ENCODE results near the gene DSP.
A peak's percentile ranks its signal among the peaks of the same experiment; 100 is the strongest.

Gene DSP

DNA sequence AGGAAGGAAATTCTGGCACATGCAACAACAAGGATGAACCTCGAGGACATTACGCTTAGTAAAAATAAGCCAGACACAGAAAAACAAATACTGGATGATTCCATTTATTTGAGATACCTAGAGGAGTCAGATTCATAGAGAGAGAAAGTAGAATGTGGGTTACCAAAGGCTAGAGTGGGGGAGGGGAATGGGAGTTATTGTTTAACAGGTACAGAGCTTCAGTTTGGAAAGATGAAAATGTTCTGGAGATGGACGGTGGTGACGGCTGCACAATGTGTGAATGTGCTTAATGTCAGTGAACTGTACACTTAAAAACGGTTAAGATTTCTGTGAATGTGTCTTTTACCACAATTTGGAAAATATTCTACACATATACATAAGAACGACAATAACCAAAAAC is 33.9 kb upstream of the DSP start:
- H3K27me3 ChIP-seq (ENCODE audit: control insufficient read depth in 2 of 2, insufficient read depth in 2 of 2, low read length in 2 of 2) = no peaks in the 10 kb centered on the region
- H3K27ac ChIP-seq (ENCODE audit: low read depth in 2 of 2, low read length in 2 of 2) = no peak overlapping the region
- no peak overlapping the region for H3K9ac ChIP-seq (ENCODE audit: low read depth in 1 of 2, low read length in 2 of 2)
- H3K9me3 ChIP-seq (ENCODE audit: control insufficient read depth in 2 of 2, low read length in 2 of 2) = no peaks in the 10 kb centered on the region
- no peaks in the 10 kb centered on the region for H3K36me3 ChIP-seq (ENCODE audit: control insufficient read depth in 2 of 2, insufficient read depth in 2 of 2, low read length in 2 of 2)
- peaks cover 11 to 14% of the 10 kb centered on the region in 2 donors for H3K4me1 ChIP-seq (ENCODE audit: control insufficient read depth in 2 of 2, insufficient read depth in 2 of 2, low read length in 2 of 2)
- H3K4me3 ChIP-seq (ENCODE audit: low read length in 2 of 2) = no peak overlapping the region

GRCh38 chr6:7512320-7512719 is 29.2 kb upstream of the DSP start:
- no peak overlapping the region for H3K9ac ChIP-seq (ENCODE audit: low read depth in 1 of 2, low read length in 2 of 2)

DNA sequence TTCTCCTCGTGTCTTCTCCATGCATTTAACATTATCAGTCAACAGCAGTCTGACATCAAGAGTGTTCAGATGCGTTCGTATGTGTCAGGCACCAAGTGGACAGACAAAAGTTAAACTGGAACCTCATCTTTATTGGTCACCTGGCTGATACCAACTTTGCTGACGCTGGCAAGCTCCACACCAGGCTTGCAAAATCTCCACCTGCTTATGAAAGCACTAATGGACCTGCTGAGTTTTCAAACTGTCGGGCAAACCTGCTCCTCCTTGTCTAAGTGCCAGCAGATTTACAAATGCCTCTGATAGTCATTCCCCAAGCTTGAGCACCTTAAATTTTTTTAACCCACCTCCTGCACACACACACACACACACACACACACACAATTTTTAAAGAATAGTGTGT is 27.9 kb upstream of the DSP start:
- H3K9ac ChIP-seq (ENCODE audit: low read depth in 1 of 2, low read length in 2 of 2) = no peak overlapping the region
- H3K27me3 ChIP-seq (ENCODE audit: control insufficient read depth in 2 of 2, insufficient read depth in 2 of 2, low read length in 2 of 2) = no peaks in the 10 kb centered on the region
- no peaks in the 10 kb centered on the region for H3K9me3 ChIP-seq (ENCODE audit: control insufficient read depth in 2 of 2, low read length in 2 of 2)
- H3K36me3 ChIP-seq (ENCODE audit: control insufficient read depth in 2 of 2, insufficient read depth in 2 of 2, low read length in 2 of 2) = no peaks in the 10 kb centered on the region
- H3K4me3 ChIP-seq (ENCODE audit: low read length in 2 of 2) = no peak overlapping the region
- no peaks in the 10 kb centered on the region for H3K4me1 ChIP-seq (ENCODE audit: control insufficient read depth in 2 of 2, insufficient read depth in 2 of 2, low read length in 2 of 2)
- H3K27ac ChIP-seq (ENCODE audit: low read depth in 2 of 2, low read length in 2 of 2) = no peak overlapping the region

More at GRCh38 chr6:7512320-7512719, 29.2 kb upstream of the DSP start:
- Histone ChIP-seq H3K9me3 (ENCODE audit: control insufficient read depth in 2 of 2, low read length in 2 of 2) (no peaks in the 10 kb centered on the region), H3K27ac (ENCODE audit: low read depth in 2 of 2, low read length in 2 of 2) (no peak overlapping the region), H3K4me1 (ENCODE audit: control insufficient read depth in 2 of 2, insufficient read depth in 2 of 2, low read length in 2 of 2) (no peaks in the 10 kb centered on the region), H3K4me3 (ENCODE audit: low read length in 2 of 2) (no peak overlapping the region), H3K36me3 (ENCODE audit: control insufficient read depth in 2 of 2, insufficient read depth in 2 of 2, low read length in 2 of 2) (no peaks in the 10 kb centered on the region), H3K27me3 (ENCODE audit: control insufficient read depth in 2 of 2, insufficient read depth in 2 of 2, low read length in 2 of 2) (no peaks in the 10 kb centered on the region)

DNA sequence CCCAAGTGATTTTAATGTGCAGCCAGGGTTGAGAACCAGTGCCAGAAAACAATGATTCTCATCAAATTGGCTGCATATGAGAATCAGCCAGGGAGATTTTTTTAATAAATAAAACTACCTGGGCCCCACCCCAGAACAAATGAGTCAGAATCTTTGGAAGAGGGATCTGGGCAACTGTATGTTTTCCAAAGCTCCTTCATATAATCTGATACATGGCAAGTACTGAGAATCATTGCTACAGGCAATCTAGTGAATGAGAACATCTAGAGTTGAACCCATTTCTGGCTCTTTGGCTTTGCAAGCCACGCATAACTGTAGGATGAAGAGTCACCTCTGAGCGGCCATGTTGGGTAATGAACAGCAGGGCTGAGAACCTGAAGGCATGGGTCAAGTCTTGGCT is 26.1 kb upstream of the DSP start:
- H3K27me3 ChIP-seq (ENCODE audit: control insufficient read depth in 2 of 2, insufficient read depth in 2 of 2, low read length in 2 of 2) = no peaks in the 10 kb centered on the region
- H3K27ac ChIP-seq (ENCODE audit: low read depth in 2 of 2, low read length in 2 of 2) = no peak overlapping the region
- H3K4me3 ChIP-seq (ENCODE audit: low read length in 2 of 2) = no peak overlapping the region
- H3K4me1 ChIP-seq (ENCODE audit: control insufficient read depth in 2 of 2, insufficient read depth in 2 of 2, low read length in 2 of 2) = no peaks in the 10 kb centered on the region
- H3K9ac ChIP-seq (ENCODE audit: low read depth in 1 of 2, low read length in 2 of 2) = no peak overlapping the region
- no peaks in the 10 kb centered on the region for H3K36me3 ChIP-seq (ENCODE audit: control insufficient read depth in 2 of 2, insufficient read depth in 2 of 2, low read length in 2 of 2)
- no peaks in the 10 kb centered on the region for H3K9me3 ChIP-seq (ENCODE audit: control insufficient read depth in 2 of 2, low read length in 2 of 2)

- Histone ChIP-seq H3K4me1 (ENCODE audit: control insufficient read depth in 2 of 2, insufficient read depth in 2 of 2, low read length in 2 of 2) (no peaks in the 10 kb centered on the region), H3K27me3 (ENCODE audit: control insufficient read depth in 2 of 2, insufficient read depth in 2 of 2, low read length in 2 of 2) (no peaks in the 10 kb centered on the region), H3K9ac (ENCODE audit: low read depth in 1 of 2, low read length in 2 of 2) (no peak overlapping the region)
Measured at GRCh38 chr6:7518877-7519276, 22.6 kb upstream of the DSP start.

DNA sequence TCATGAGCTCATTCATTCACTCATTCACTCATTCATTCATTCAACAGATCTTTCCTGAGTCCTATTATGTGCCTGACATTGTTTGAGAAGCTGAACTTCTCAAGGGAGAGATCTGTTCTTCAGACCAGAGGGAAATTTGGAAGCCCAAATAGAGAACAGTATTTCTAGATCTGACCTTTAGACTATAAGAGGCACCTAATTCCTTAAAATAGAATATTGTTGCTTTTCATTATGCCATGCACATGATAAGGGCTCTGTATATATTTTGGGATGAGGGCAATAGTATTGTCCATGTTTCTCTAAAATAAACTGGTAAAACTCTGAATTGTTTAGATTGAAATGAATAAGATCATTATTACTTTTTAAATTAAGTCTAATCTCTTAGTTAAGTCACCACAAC is 18.6 kb upstream of the DSP start:
- Histone ChIP-seq H3K36me3 (ENCODE audit: control insufficient read depth in 2 of 2, insufficient read depth in 2 of 2, low read length in 2 of 2) (no peaks in the 10 kb centered on the region), H3K9ac (ENCODE audit: low read depth in 1 of 2, low read length in 2 of 2) (no peak overlapping the region), H3K9me3 (ENCODE audit: control insufficient read depth in 2 of 2, low read length in 2 of 2) (no peaks in the 10 kb centered on the region), H3K4me1 (ENCODE audit: control insufficient read depth in 2 of 2, insufficient read depth in 2 of 2, low read length in 2 of 2) (no peaks in the 10 kb centered on the region), H3K4me3 (ENCODE audit: low read length in 2 of 2) (no peak overlapping the region), H3K27ac (ENCODE audit: low read depth in 2 of 2, low read length in 2 of 2) (no peak overlapping the region), H3K27me3 (ENCODE audit: control insufficient read depth in 2 of 2, insufficient read depth in 2 of 2, low read length in 2 of 2) (no peaks in the 10 kb centered on the region)

More at GRCh38 chr6:7518877-7519276, 22.6 kb upstream of the DSP start:
- no peaks in the 10 kb centered on the region for H3K36me3 ChIP-seq (ENCODE audit: control insufficient read depth in 2 of 2, insufficient read depth in 2 of 2, low read length in 2 of 2)
- no peak overlapping the region for H3K4me3 ChIP-seq (ENCODE audit: low read length in 2 of 2)
- no peak overlapping the region for H3K27ac ChIP-seq (ENCODE audit: low read depth in 2 of 2, low read length in 2 of 2)
- H3K9me3 ChIP-seq (ENCODE audit: control insufficient read depth in 2 of 2, low read length in 2 of 2) = no peaks in the 10 kb centered on the region

GRCh38 chr6:7523922-7524321 is 17.5 kb upstream of the DSP start:
- Histone ChIP-seq H3K27ac (ENCODE audit: low read depth in 2 of 2, low read length in 2 of 2) (no peak overlapping the region), H3K9ac (ENCODE audit: low read depth in 1 of 2, low read length in 2 of 2) (no peak overlapping the region), H3K4me1 (ENCODE audit: control insufficient read depth in 2 of 2, insufficient read depth in 2 of 2, low read length in 2 of 2) (no peaks in the 10 kb centered on the region), H3K36me3 (ENCODE audit: control insufficient read depth in 2 of 2, insufficient read depth in 2 of 2, low read length in 2 of 2) (no peaks in the 10 kb centered on the region), H3K4me3 (ENCODE audit: low read length in 2 of 2) (no peak overlapping the region), H3K27me3 (ENCODE audit: control insufficient read depth in 2 of 2, insufficient read depth in 2 of 2, low read length in 2 of 2) (no peaks in the 10 kb centered on the region), H3K9me3 (ENCODE audit: control insufficient read depth in 2 of 2, low read length in 2 of 2) (no peaks in the 10 kb centered on the region)

DNA sequence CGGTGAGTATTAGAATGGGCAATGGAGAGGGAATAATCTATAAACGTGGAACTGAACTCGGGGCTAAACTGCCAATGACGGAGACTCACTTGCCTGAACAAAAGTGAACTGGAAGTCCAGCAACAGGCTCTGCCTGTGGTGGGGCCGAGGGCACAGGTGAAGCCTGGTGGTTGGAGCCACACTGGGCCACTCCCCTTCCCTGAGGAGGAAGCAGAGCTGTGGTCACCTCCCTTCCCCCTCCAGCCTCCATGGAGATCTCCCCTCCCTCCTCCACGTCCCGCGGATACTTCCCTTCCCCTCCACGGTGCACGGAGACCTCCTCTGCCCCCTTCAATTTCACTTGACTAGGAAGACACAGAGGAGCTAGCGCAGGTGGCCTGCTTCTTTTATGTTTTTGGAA is 14.7 kb upstream of the DSP start:
- Histone ChIP-seq H3K27me3 (ENCODE audit: control insufficient read depth in 2 of 2, insufficient read depth in 2 of 2, low read length in 2 of 2) (no peaks in the 10 kb centered on the region), H3K36me3 (ENCODE audit: control insufficient read depth in 2 of 2, insufficient read depth in 2 of 2, low read length in 2 of 2) (no peaks in the 10 kb centered on the region), H3K27ac (ENCODE audit: low read depth in 2 of 2, low read length in 2 of 2) (no peak overlapping the region), H3K9ac (ENCODE audit: low read depth in 1 of 2, low read length in 2 of 2) (no peak overlapping the region), H3K4me3 (ENCODE audit: low read length in 2 of 2) (no peak overlapping the region), H3K4me1 (ENCODE audit: control insufficient read depth in 2 of 2, insufficient read depth in 2 of 2, low read length in 2 of 2) (peaks cover 0 to 1% of the 10 kb centered on the region in 2 donors), H3K9me3 (ENCODE audit: control insufficient read depth in 2 of 2, low read length in 2 of 2) (no peaks in the 10 kb centered on the region)

- Histone ChIP-seq H3K27ac (ENCODE audit: low read depth in 2 of 2, low read length in 2 of 2) (no peak overlapping the region), H3K9ac (ENCODE audit: low read depth in 1 of 2, low read length in 2 of 2) (no peak overlapping the region), H3K9me3 (ENCODE audit: control insufficient read depth in 2 of 2, low read length in 2 of 2) (no peaks in the 10 kb centered on the region), H3K4me3 (ENCODE audit: low read length in 2 of 2) (no peak overlapping the region), H3K4me1 (ENCODE audit: control insufficient read depth in 2 of 2, insufficient read depth in 2 of 2, low read length in 2 of 2) (peaks cover 0 to 13% of the 10 kb centered on the region in 2 donors), H3K36me3 (ENCODE audit: control insufficient read depth in 2 of 2, insufficient read depth in 2 of 2, low read length in 2 of 2) (no peaks in the 10 kb centered on the region), H3K27me3 (ENCODE audit: control insufficient read depth in 2 of 2, insufficient read depth in 2 of 2, low read length in 2 of 2) (no peaks in the 10 kb centered on the region)
Measured at GRCh38 chr6:7528565-7528964, 12.9 kb upstream of the DSP start.

DNA sequence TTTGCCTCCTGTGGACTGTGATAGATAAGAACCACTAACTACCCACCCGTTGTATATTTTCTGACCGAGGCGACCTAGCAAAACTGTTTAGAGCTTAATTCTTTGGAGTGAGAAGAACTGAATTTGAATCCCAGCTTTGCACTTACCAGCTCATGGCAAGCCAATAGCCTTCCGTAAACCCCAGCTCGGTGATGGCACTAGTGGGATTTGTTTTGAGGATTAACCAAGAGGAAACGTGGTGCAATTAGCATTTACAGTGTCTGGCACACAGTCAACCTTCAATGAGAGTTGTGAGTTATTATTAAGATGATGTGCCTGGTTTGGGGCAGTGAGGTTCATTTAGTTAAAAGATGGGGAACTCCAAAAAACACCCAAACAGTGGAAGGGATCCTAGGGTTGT is 12.3 kb upstream of the DSP start:
- H3K4me3 ChIP-seq (ENCODE audit: low read length in 2 of 2) = no peak overlapping the region
- H3K36me3 ChIP-seq (ENCODE audit: control insufficient read depth in 2 of 2, insufficient read depth in 2 of 2, low read length in 2 of 2) = no peaks in the 10 kb centered on the region
- no peaks in the 10 kb centered on the region for H3K9me3 ChIP-seq (ENCODE audit: control insufficient read depth in 2 of 2, low read length in 2 of 2)
- no peaks in the 10 kb centered on the region for H3K27me3 ChIP-seq (ENCODE audit: control insufficient read depth in 2 of 2, insufficient read depth in 2 of 2, low read length in 2 of 2)
- no peak overlapping the region for H3K9ac ChIP-seq (ENCODE audit: low read depth in 1 of 2, low read length in 2 of 2)
- H3K27ac ChIP-seq (ENCODE audit: low read depth in 2 of 2, low read length in 2 of 2) = no peak overlapping the region
- peaks cover 0 to 13% of the 10 kb centered on the region in 2 donors for H3K4me1 ChIP-seq (ENCODE audit: control insufficient read depth in 2 of 2, insufficient read depth in 2 of 2, low read length in 2 of 2)

GRCh38 chr6:7532232-7532631 is 9.2 kb upstream of the DSP start:
- no peaks in the 10 kb centered on the region for H3K36me3 ChIP-seq (ENCODE audit: control insufficient read depth in 2 of 2, insufficient read depth in 2 of 2, low read length in 2 of 2)
- peak overlapping the region; percentile 61 to 88 for H3K27ac ChIP-seq (ENCODE audit: low read depth in 2 of 2, low read length in 2 of 2)
- H3K9me3 ChIP-seq (ENCODE audit: control insufficient read depth in 2 of 2, low read length in 2 of 2) = no peaks in the 10 kb centered on the region
- H3K4me3 ChIP-seq (ENCODE audit: low read length in 2 of 2) = peak overlapping the region in 1 of 2 donors; percentile 1
- H3K27me3 ChIP-seq (ENCODE audit: control insufficient read depth in 2 of 2, insufficient read depth in 2 of 2, low read length in 2 of 2) = no peaks in the 10 kb centered on the region
- peak overlapping the region in 1 of 2 donors; percentile 49 for H3K9ac ChIP-seq (ENCODE audit: low read depth in 1 of 2, low read length in 2 of 2)
- peaks cover 0 to 13% of the 10 kb centered on the region in 2 donors for H3K4me1 ChIP-seq (ENCODE audit: control insufficient read depth in 2 of 2, insufficient read depth in 2 of 2, low read length in 2 of 2)

Data from mucosa of rectum (tissue), 2 donors.